Measurements from ENCODE around the gene FRS3. TPM values are rescaled to one million over a fixed set of nuclear protein-coding genes. Genes with fewer than 3 reads are reported as not detected.

FRS3 gene
- total and polyA plus RNA-seq, 2 donors from 2014 or later, result 5.3 to 7.0 TPM

DNA sequence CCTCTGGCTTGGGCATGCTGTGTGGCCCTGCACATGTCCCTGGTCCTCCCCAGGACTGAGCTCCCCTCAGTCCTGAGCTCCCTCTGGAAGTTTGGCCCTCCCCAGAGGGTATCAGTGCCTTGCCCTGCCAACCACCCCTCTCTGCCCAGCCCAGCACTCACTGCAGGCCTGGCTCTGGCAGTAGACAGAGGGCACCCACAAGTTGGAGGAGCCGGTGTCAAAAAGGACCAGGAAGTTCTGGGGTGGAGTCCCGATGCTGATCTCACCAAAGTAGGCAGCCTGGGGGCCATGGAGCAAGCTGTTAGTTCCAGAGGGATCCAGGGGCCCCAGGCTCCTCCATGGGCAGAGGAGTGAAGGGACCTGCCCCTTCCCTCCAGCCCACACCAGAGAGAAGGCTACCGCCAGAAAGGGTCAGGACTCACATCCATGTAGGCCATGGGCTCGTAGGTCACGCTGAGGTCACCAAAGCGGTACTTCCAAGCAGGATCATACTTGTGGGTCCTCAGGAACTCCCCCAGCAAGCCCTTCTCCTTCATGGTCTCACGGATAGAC, 35.4 kb downstream of the FRS3 start:
- intact Hi-C loops (cut with DNase I), result no loop called here
- TF ChIP-seq CTCF (IDR thresholded peaks at IDR 0.05; ENCODE audit: borderline replicate concordance, extremely low read depth, insufficient read depth), result no peak
- Histone ChIP-seq H3K4me3 (ENCODE audit: low read length in 3 of 3) (no peak overlapping the region), H3K27me3 (ENCODE audit: control insufficient read depth, insufficient read depth, low read length) (no peaks in the 10 kb centered on the region), H3K9ac (ENCODE audit: low read length in 3 of 3) (no peak overlapping the region), H3K4me1 (ENCODE audit: control insufficient read depth in 2 of 3, insufficient read depth in 2 of 3, low read depth in 1 of 3, low read length in 3 of 3) (no peaks in the 10 kb centered on the region), H3K36me3 (ENCODE audit: control insufficient read depth in 2 of 3, insufficient read depth in 3 of 3, low read length in 3 of 3) (no peaks in the 10 kb centered on the region), H3K9me3 (ENCODE audit: control insufficient read depth in 2 of 3, insufficient read depth in 1 of 3, low read length in 3 of 3) (no peaks in the 10 kb centered on the region), H3K27ac (ENCODE audit: low read depth in 2 of 2, low read length in 2 of 2) (no peak overlapping the region)
- no peak for FAIRE-seq
- peak in 1 of 5 donors; percentile 51 for DNase-seq

- no peak for DNase-seq
- Histone ChIP-seq H3K27ac (ENCODE audit: low read depth in 2 of 2, low read length in 2 of 2) (no peak overlapping the region), H3K9ac (ENCODE audit: low read length in 3 of 3) (no peak overlapping the region), H3K27me3 (ENCODE audit: control insufficient read depth, insufficient read depth, low read length) (no peaks in the 10 kb centered on the region), H3K9me3 (ENCODE audit: control insufficient read depth in 2 of 3, insufficient read depth in 1 of 3, low read length in 3 of 3) (no peaks in the 10 kb centered on the region), H3K36me3 (ENCODE audit: control insufficient read depth in 2 of 3, insufficient read depth in 3 of 3, low read length in 3 of 3) (no peaks in the 10 kb centered on the region), H3K4me1 (ENCODE audit: control insufficient read depth in 2 of 3, insufficient read depth in 2 of 3, low read depth in 1 of 3, low read length in 3 of 3) (no peaks in the 10 kb centered on the region), H3K4me3 (ENCODE audit: low read length in 3 of 3) (no peak overlapping the region)
- no peak for TF ChIP-seq CTCF (IDR thresholded peaks at IDR 0.05; ENCODE audit: borderline replicate concordance, extremely low read depth, insufficient read depth)
- FAIRE-seq, result no peak
- intact Hi-C loops (cut with DNase I), result no loop called here
These were observed 36.1 kb downstream of the FRS3 start for GRCh38 chr6:41743406-41744235.

- Histone ChIP-seq H3K4me3 (ENCODE audit: low read length in 3 of 3) (no peak overlapping the region), H3K9me3 (ENCODE audit: control insufficient read depth in 2 of 3, insufficient read depth in 1 of 3, low read length in 3 of 3) (no peaks in the 10 kb centered on the region), H3K36me3 (ENCODE audit: control insufficient read depth in 2 of 3, insufficient read depth in 3 of 3, low read length in 3 of 3) (no peaks in the 10 kb centered on the region), H3K9ac (ENCODE audit: low read length in 3 of 3) (no peak overlapping the region), H3K27ac (ENCODE audit: low read depth in 2 of 2, low read length in 2 of 2) (no peak overlapping the region), H3K27me3 (ENCODE audit: control insufficient read depth, insufficient read depth, low read length) (no peaks in the 10 kb centered on the region), H3K4me1 (ENCODE audit: control insufficient read depth in 2 of 3, insufficient read depth in 2 of 3, low read depth in 1 of 3, low read length in 3 of 3) (no peaks in the 10 kb centered on the region)
- no peak for TF ChIP-seq CTCF (IDR thresholded peaks at IDR 0.05; ENCODE audit: borderline replicate concordance, extremely low read depth, insufficient read depth)
- FAIRE-seq (no peak), DNase-seq (peak in 1 of 5 donors; percentile 66)
- intact Hi-C loops (cut with DNase I), result no loop called here
These were observed 37.8 kb downstream of the FRS3 start for GRCh38 chr6:41741625-41742490.

Data from kidney (tissue), 14 donors.